HG03097 (cell line): ENCODE results near the gene DHTKD1.
A peak's percentile ranks its signal among the peaks of the same experiment; 100 is the strongest.

Experiments used
- ATAC-seq: cut with Tn5 transposase; IDR thresholded peaks from one replicate; pipeline ENCODE4 v1.9.1; 2021; ENCODE audit not compliant: unreplicated experiment, low FRiP score

The DHTKD1 gene, protein sequence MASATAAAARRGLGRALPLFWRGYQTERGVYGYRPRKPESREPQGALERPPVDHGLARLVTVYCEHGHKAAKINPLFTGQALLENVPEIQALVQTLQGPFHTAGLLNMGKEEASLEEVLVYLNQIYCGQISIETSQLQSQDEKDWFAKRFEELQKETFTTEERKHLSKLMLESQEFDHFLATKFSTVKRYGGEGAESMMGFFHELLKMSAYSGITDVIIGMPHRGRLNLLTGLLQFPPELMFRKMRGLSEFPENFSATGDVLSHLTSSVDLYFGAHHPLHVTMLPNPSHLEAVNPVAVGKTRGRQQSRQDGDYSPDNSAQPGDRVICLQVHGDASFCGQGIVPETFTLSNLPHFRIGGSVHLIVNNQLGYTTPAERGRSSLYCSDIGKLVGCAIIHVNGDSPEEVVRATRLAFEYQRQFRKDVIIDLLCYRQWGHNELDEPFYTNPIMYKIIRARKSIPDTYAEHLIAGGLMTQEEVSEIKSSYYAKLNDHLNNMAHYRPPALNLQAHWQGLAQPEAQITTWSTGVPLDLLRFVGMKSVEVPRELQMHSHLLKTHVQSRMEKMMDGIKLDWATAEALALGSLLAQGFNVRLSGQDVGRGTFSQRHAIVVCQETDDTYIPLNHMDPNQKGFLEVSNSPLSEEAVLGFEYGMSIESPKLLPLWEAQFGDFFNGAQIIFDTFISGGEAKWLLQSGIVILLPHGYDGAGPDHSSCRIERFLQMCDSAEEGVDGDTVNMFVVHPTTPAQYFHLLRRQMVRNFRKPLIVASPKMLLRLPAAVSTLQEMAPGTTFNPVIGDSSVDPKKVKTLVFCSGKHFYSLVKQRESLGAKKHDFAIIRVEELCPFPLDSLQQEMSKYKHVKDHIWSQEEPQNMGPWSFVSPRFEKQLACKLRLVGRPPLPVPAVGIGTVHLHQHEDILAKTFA

DNA sequence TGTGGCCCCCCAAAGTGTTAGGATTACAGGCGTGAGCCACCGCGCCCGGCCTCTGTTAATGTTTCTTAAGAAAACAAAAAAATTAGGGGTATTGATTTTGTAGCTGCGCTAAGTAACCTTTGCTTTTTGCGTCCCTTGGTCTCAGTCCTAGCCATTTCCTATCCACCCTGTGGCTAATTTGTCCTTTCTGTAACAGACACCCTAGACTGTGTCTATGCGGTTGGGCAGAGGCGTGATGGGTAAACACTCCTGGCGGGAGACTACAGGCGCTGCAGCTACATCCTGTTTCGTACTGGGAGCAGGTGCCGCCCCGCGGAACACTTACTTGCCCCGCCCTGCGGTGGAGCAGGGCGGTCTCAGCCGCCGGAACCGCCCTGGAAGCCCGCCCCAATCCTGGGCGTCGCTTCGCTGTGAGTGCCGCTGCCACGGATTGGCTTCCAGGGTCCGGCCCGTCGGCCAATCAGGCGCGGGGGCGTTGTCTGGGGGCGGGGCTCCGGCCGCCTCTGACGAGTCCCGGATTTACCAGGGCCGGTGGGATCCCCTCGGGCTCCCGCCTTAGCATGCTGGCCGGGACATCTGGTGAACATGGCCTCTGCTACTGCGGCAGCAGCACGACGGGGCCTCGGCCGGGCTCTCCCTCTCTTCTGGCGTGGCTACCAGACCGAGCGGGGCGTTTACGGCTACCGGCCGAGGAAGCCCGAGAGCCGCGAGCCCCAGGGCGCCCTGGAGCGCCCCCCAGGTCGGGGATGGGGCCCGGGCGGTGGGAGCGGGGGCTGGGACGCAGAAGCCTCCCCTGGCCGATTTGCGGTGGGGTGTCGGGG lies at the start of gene DHTKD1:
Gene DHTKD1 (plus strand): TSS at position 506 of the 821 bp plus-strand sequence. CDS start 80 bp downstream, at position 586.
- ATAC-seq = peak; percentile 98

GRCh38 chr10:12019283-12019971 lies 49.3 kb upstream of the DHTKD1 start:
- no peak for ATAC-seq

DNA sequence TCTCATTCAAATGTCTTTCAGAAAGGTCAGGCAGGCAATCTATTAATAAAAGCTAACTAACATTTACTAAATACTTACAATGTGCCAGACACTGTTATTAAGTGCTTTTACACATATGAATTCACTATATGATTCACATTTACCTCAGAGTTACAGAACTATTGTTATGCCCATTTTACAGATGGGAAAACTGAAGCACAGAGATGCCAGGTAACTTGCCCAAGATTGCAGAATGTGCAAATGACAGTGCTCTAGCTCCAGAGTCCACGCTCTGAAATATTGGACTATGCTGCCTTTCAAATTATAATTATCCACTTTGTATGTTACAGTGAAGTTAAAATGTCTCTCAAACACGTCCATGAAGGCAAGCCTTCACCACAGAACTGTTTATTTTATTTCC lies 48.2 kb upstream of the DHTKD1 start:
- no peak for ATAC-seq

DNA sequence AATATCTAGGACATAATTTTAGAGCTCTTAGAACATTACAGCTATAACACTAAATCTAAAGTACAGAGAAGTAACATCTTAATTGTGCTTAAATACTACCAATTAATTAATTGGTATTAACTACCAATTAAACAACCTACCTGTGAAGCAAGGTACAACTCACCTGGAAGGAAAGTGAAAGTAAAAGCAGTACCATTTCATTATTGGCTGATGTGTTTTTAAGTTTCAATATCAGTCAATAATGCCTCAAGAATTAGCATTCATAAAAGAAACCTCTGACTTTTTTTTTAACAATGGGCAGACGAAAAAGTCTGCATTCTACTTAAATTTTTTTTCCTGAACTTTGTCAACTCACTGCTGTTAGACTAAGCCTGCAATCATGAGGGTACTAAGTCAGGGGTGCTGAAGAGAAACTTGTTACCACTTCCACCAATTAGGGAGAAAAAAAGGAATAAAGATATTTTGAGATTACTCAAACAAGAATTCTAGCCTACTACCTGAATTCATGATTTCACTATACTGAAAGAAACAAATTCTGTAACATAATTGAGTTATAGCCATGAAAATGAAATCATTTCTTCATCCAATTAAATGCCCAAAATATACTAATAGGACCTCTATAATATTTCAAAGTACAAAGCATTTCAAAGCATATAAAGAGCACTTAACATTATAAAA lies 46.0 kb upstream of the DHTKD1 start:
- ATAC-seq = no peak

GRCh38 chr10:12025591-12025990 lies 43.2 kb upstream of the DHTKD1 start:
- no peak for ATAC-seq

DNA sequence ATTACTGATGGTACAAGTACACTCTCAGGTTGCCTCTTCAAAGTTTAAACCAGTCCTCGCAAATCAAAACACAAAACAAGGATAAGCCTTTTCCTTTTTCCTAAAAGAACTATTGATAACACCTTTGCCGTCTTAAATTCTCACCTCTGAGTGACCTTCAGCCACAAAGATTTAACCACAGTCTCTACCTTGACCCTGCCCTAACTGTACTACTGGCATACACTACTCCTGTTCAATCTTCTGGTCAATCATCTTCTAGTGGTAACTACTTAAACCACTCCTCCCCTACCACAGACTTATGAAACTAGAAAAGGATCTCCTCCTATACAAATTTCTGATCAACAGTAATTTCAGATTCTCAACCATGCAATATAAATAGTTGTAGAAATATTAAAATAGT lies 41.2 kb upstream of the DHTKD1 start:
- ATAC-seq = peak; percentile 88

DNA sequence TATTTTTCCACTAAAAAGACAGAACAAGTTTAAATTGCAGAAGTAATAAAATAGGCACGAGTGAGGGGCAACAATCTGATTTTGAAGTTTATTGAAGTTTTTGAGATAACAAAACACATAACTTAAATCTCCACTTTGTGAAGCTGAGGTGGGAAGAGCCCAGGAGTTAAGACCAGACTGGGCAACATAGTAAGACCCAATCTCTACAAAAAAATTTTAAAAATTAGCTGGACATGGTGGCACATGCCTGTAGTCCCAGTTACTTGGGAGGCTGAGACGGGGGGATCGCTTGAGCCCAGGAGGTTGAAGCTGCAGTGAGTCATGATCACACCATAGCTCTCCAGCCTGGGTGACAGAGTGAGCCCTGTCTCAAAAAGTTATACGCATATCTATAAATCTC lies 37.4 kb upstream of the DHTKD1 start:
- ATAC-seq = no peak

DNA sequence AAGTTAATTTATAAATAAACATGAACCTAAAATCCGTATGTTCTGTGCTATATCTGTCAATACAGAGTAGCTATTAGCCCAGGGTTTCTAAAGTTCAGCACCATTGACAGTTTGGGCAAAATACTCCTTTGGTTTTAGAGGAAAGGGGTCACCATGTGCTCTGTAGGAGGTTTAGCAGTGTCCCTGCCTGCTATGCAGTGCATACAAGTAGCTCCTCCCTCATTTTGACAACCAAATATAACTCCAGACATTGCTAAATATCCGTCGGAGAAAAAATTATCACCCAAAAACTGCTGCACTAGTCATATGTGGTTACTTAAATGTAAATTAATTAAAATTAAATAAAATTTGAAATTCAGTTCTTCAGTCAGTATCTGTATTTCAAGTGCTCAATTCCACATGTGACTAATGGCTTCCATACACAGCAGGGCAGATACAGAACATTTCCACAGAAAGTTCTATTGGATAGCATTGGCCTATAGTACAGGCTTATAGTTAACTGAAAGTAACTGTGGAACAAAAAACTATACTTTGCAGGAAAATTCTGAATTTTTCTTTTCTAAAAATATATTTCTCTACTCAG lies 32.6 kb upstream of the DHTKD1 start:
- ATAC-seq = no peak

- no peak for ATAC-seq
These were observed 26.9 kb upstream of the DHTKD1 start for GRCh38 chr10:12041766-12042408.

DNA sequence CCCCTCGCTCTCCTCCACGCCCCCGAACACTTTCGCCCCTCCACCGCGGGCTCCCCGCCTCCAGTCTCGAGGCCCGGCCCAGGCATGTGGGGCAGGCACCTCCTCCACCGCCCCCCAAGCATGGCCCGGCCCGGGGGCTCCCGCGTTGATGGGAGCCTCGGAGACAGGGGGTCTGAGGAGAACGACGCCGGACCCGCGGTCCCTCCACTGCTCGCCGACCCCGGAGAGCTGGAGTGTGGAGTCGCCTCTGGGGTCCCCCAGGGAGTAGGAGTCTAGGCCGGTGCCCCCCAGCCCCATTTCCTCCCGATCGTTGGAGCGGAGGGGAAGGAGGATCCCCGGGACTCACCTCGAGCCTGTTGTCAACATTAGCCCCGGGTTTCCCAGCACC lies 26.4 kb upstream of the DHTKD1 start:
- ATAC-seq = peak; percentile 10

GRCh38 chr10:12042797-12043651 lies 25.7 kb upstream of the DHTKD1 start, which contains the start of gene UPF2:
Gene UPF2, minus strand, starts transcription at chr10:12042809. Its CDS starts 7,386 bp downstream, at chr10:12035423.
- ATAC-seq = peak; percentile 63

DNA sequence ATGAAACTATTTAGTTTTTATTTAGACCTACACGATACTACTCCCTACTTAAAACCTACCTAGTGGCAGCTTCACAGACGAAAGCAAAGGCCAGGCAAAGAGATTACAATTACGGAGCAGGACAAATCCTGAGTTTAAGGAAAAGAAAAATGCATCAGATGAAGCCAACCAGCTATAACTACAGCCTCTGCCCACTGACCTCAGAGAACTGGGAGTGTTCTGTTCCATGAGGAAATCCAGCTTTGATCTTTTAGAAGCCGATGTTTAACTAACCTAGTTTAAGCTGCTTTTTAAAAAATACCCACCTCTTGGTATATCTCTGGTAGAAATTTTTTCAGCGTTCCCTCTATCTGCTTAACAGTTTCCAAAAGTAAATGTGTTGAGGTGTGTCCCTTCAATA lies 23.2 kb upstream of the DHTKD1 start:
- ATAC-seq = no peak

GRCh38 chr10:12048547-12048946 lies 20.2 kb upstream of the DHTKD1 start:
- no peak for ATAC-seq

DNA sequence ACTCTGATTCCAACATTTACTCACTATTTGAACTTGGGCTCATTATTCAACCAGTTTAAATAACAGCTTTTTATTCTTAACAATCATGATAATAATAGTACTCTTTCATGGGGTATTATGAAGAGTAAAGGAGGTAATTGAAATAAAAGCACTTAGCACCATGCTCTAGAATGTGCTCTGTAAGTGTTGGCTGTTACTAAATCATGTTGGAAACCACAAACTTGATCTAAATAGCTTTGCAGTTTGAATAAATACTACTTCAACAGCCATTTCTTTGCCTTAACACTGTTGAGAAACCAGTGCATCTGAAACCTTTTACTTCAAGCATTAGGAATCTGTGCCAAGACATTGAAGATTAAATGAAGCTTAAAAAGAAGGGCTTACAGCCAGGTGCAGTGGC lies 18.2 kb upstream of the DHTKD1 start:
- ATAC-seq = no peak

DNA sequence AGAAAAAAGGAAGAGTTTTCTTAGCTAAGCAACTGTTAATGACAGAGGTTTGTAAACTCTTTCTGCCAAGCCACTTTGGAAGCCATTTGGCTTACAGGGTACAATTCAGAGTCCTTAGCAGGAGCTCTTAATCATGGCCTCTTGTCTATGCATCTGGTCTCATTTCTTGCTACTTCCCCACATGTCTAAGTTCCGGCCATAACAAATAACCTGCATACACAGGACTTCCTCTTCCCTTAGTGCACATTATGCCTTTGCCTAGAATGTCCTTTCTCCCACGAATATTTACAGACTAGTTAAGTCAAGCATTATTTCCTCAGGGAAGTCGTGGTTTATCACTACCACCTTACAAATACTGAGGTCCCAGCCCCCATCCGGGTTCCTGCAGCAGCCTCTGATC lies 17.5 kb upstream of the DHTKD1 start:
- ATAC-seq = no peak

GRCh38 chr10:12055732-12056131 lies 13.0 kb upstream of the DHTKD1 start:
- no peak for ATAC-seq

GRCh38 chr10:12056748-12057147 lies 12.0 kb upstream of the DHTKD1 start:
- no peak for ATAC-seq

- no peak for ATAC-seq
These were observed 7.6 kb upstream of the DHTKD1 start for GRCh38 chr10:12061124-12061523.
